ENCODE measurements around the gene RAB5IF.
"Not testable (repeated sequence)": the region's sequence is repeated elsewhere in the genome, so short reads cannot be mapped to it uniquely, and the experiment has no call there.

Gene RAB5IF

GRCh38 chr20:36585410-36586125 is 20.0 kb upstream of the RAB5IF start:
- DNase-seq (ENCODE audit: low spot score): no peak

- DNase-seq (ENCODE audit: low spot score): no peak
These were observed 18.1 kb upstream of the RAB5IF start for GRCh38 chr20:36587388-36588070.

GRCh38 chr20:36591281-36591680 is 14.3 kb upstream of the RAB5IF start:
- DNase-seq (ENCODE audit: low spot score): no peak

GRCh38 chr20:36591854-36592641 is 13.5 kb upstream of the RAB5IF start:
- DNase-seq (ENCODE audit: low spot score): peak; percentile 40

- DNase-seq (ENCODE audit: low spot score): no peak
These were observed 12.1 kb upstream of the RAB5IF start for GRCh38 chr20:36593347-36593929.

- no peak for DNase-seq (ENCODE audit: low spot score)
These were observed 5.7 kb upstream of the RAB5IF start for GRCh38 chr20:36599912-36600345.

- no peak for DNase-seq (ENCODE audit: low spot score)
These were observed 4.0 kb upstream of the RAB5IF start for GRCh38 chr20:36601540-36601939.

GRCh38 chr20:36604952-36605398 is 604 bp upstream of the RAB5IF start:
- DNase-seq (ENCODE audit: low spot score): peak; percentile 52

GRCh38 chr20:36606158-36607066 is 833 bp downstream of the RAB5IF start:
- DNase-seq (ENCODE audit: low spot score): peak; percentile 24

- DNase-seq (ENCODE audit: low spot score): no peak
These were observed 2.2 kb downstream of the RAB5IF start for GRCh38 chr20:36607586-36608387.

- not testable (repeated sequence) for DNase-seq (ENCODE audit: low spot score)
These were observed 2.8 kb downstream of the RAB5IF start for GRCh38 chr20:36608388-36608728.

- no peak for DNase-seq (ENCODE audit: low spot score)
These were observed 6.0 kb downstream of the RAB5IF start for GRCh38 chr20:36611625-36612024.

- DNase-seq (ENCODE audit: low spot score): no peak
These were observed 8.4 kb downstream of the RAB5IF start for GRCh38 chr20:36613974-36614373.

GRCh38 chr20:36614781-36615557 is 9.4 kb downstream of the RAB5IF start:
- no peak for DNase-seq (ENCODE audit: low spot score)

GRCh38 chr20:36620917-36621316 is 15.3 kb downstream of the RAB5IF start:
- DNase-seq (ENCODE audit: low spot score): no peak

GRCh38 chr20:36623444-36623843 is 17.9 kb downstream of the RAB5IF start:
- no peak for DNase-seq (ENCODE audit: low spot score)

GRCh38 chr20:36624068-36624943 is 18.7 kb downstream of the RAB5IF start:
- DNase-seq (ENCODE audit: low spot score): no peak

- DNase-seq (ENCODE audit: low spot score): no peak
These were observed 19.4 kb downstream of the RAB5IF start for GRCh38 chr20:36624944-36625324.

GRCh38 chr20:36628076-36628475 is 22.5 kb downstream of the RAB5IF start:
- DNase-seq (ENCODE audit: low spot score): peak; percentile 19

Measured in activated CD4-positive, alpha-beta T cell treated with anti-CD3 and anti-CD28 coated beads, Interleukin-2, Interleukin-4, amounts not matched to agents 100 ng/mL and 50 ng/mL, durations not matched to agents 16 hours and 8 hours (primary cell).